GM12878 (cell line): Measurements from ENCODE around the gene PTGR1. TPM values are rescaled to one million over a fixed set of nuclear protein-coding genes. Genes with fewer than 3 reads are reported as not detected.

ENCODE experiments used
- ATAC-seq: fragments of 200-7000 bp; cut with Tn5 transposase; 3 replicates; pipeline ENCODE4 v1.9.1; 2020; ENCODE audit warnings: mild to moderate bottlenecking, moderate library complexity
- BruUV-seq: library from RNA; stranded (reverse); fragments of 400-500 nt; replicated peaks from 2 replicates; lab custom pipeline; 2021; lab: Mats Ljungman, UMichigan
- CTCF ChIA-PET: fragments of 300-600 bp; sonication (Branson Sonifier 250); formaldehyde crosslinking; extraction: SDS; loops from one replicate; lab custom pipeline; 2021; ENCODE audit warnings: inconsistent platforms; lab: Yijun Ruan, JAX
- POLR2A ChIA-PET: fragments of 350-600 bp; formaldehyde crosslinking; extraction: SDS; loops from one replicate; lab custom pipeline; 2021; ENCODE audit warnings: inconsistent platforms; lab: Charles Lee
- RAD21 ChIA-PET: fragments of 300-600 bp; sonication (Branson Sonifier 250); formaldehyde crosslinking; loops from one replicate; lab custom pipeline; 2023; ENCODE audit warnings: antibody characterized with exemption; ENCODE audit not compliant: unreplicated experiment; lab: Charles Lee
- SMC1A ChIA-PET: fragments of 300-600 bp; sonication (Branson Sonifier 250); formaldehyde crosslinking; loops from one replicate; lab custom pipeline; 2023; ENCODE audit not compliant: unreplicated experiment, uncharacterized antibody; lab: Charles Lee
- DNase-seq: peaks from one replicate; pipeline ENCODE4 v3.0.0-alpha.2; 2011; ENCODE audit warnings: low read depth, low spot score
- FAIRE-seq: peaks from 3 replicates; lab custom pipeline; 2011; peaks lifted over from hg19 to GRCh38; lab: Jason Lieb, UNC
- H2AFZ ChIP-seq: 2 replicates; pipeline ENCODE4 v1.6.0; 2011; ENCODE audit warnings: low read depth, low read length, control low read depth; ENCODE audit not compliant: control insufficient read depth
- H3K27ac ChIP-seq: 2 replicates; pipeline ENCODE4 v1.5.1; 2011; ENCODE audit warnings: control low read depth; ENCODE audit not compliant: control insufficient read depth, insufficient read depth
- H3K27me3 ChIP-seq, 2 experiments: replicated peaks in 1 of 2; 2 replicates each; pipeline versions ENCODE4 v1.6.0 to v1.6.1; 2011; ENCODE audit warnings: low read length in 1 of 2; ENCODE audit not compliant: control insufficient read depth in 2 of 2, insufficient read depth in 2 of 2
- H3K36me3 ChIP-seq, 2 experiments: 2 replicates each; pipeline ENCODE4 v1.5.1; 2011; ENCODE audit warnings: low read length in 1 of 2; ENCODE audit not compliant: control insufficient read depth in 2 of 2, insufficient read depth in 2 of 2
- H3K4me1 ChIP-seq: 2 replicates; pipeline ENCODE4 v1.6.1; 2011; ENCODE audit warnings: mild to moderate bottlenecking, low read length, moderate library complexity, mixed read lengths; ENCODE audit not compliant: control insufficient read depth, insufficient read depth
- H3K4me2 ChIP-seq: 2 replicates; pipeline ENCODE4 v1.6.0; 2011; ENCODE audit warnings: control low read depth; ENCODE audit not compliant: control insufficient read depth, insufficient read depth
- H3K4me3 ChIP-seq: fragments of 200-600 bp; sonication (generic); 2 replicates; pipeline ENCODE4 v1.5.1; 2016
- H3K79me2 ChIP-seq: 2 replicates; pipeline ENCODE4 v1.6.0; 2011; ENCODE audit warnings: low read length; ENCODE audit not compliant: control insufficient read depth, insufficient read depth
- H3K9ac ChIP-seq: 2 replicates; pipeline ENCODE4 v1.8.0; 2011; ENCODE audit warnings: low read length, control low read depth, mixed read lengths; ENCODE audit not compliant: control insufficient read depth, insufficient read depth
- H3K9me3 ChIP-seq: replicated peaks from 3 replicates; pipeline ENCODE4 v1.5.1; 2011; ENCODE audit warnings: mild to moderate bottlenecking, low read length; ENCODE audit not compliant: control insufficient read depth, insufficient read depth
- H4K20me1 ChIP-seq: 2 replicates; pipeline ENCODE4 v1.6.0; 2011; ENCODE audit not compliant: control insufficient read depth, insufficient read depth
- EGR1 ChIP-seq, 2 experiments: IDR thresholded peaks; 1 replicate in 1 of 2; 2 replicates in 1 of 2; pipeline ENCODE4 v1.6.1; 2011 to 2012; ENCODE audit warnings: low read depth in 2 of 2, low read length in 2 of 2, borderline replicate concordance in 1 of 2, mild to moderate bottlenecking in 1 of 2, moderate library complexity in 1 of 2
- FOXM1 ChIP-seq: IDR thresholded peaks from 2 replicates; pipeline ENCODE4 v1.6.1; 2012; ENCODE audit warnings: low read depth, mild to moderate bottlenecking, inconsistent platforms, low read length, moderate library complexity
- GABPA ChIP-seq: IDR thresholded peaks from 2 replicates; pipeline ENCODE4 v1.6.1; 2014; ENCODE audit warnings: antibody characterized with exemption, low read depth, mild to moderate bottlenecking, inconsistent platforms
- HSF1 ChIP-seq: fragments of 150-350 bp; IDR thresholded peaks from 2 replicates; pipeline ENCODE4 v1.6.1; 2014; ENCODE audit warnings: mild to moderate bottlenecking, low read depth, low read length
- IRF3 ChIP-seq: fragments of 450-650 bp; IDR thresholded peaks from 2 replicates; pipeline ENCODE4 v1.6.1; 2014; ENCODE audit warnings: mild to moderate bottlenecking
- POLR2AphosphoS2 ChIP-seq: IDR thresholded peaks from 2 replicates; pipeline ENCODE4 v1.6.1; 2011; ENCODE audit warnings: low read depth, mild to moderate bottlenecking, low read length, improper control_type of control experiment, moderate library complexity
- RB1 ChIP-seq: fragments of 450-650 bp; formaldehyde crosslinking; IDR thresholded peaks from 2 replicates; pipeline ENCODE4 v1.6.1; 2017; ENCODE audit warnings: mild to moderate bottlenecking, borderline replicate concordance
- SIX5 ChIP-seq: IDR thresholded peaks from 2 replicates; pipeline ENCODE4 v1.6.1; 2011; ENCODE audit warnings: mild to moderate bottlenecking, low read depth, low read length, moderate library complexity; ENCODE audit not compliant: severe bottlenecking
- TAF1 ChIP-seq: IDR thresholded peaks from 2 replicates; pipeline ENCODE4 v1.6.1; 2011; ENCODE audit warnings: mild to moderate bottlenecking, low read depth, low read length, borderline replicate concordance
- TBL1XR1 ChIP-seq: IDR thresholded peaks from 2 replicates; pipeline ENCODE4 v1.6.1; 2012; ENCODE audit warnings: low read depth, low read length, improper control_type of control experiment
- TCF3 ChIP-seq: IDR thresholded peaks from 2 replicates; pipeline ENCODE4 v1.6.1; 2012; ENCODE audit warnings: low read depth, mild to moderate bottlenecking, low read length, borderline replicate concordance; ENCODE audit not compliant: insufficient read depth
- ZBTB11 ChIP-seq: fragments of 450-650 bp; formaldehyde crosslinking; IDR thresholded peaks from 2 replicates; pipeline ENCODE4 v1.5.0; 2022; ENCODE audit warnings: mild to moderate bottlenecking, missing genetic modification characterization
- ZNF274 ChIP-seq: IDR thresholded peaks from one replicate; pipeline ENCODE4 v1.8.0; 2011; ENCODE audit not compliant: insufficient read length, insufficient read depth
- ZNF384 ChIP-seq: IDR thresholded peaks from 2 replicates; pipeline ENCODE4 v1.6.1; 2012; ENCODE audit warnings: low read depth, mild to moderate bottlenecking, low read length, improper control_type of control experiment, borderline replicate concordance
- ZNF592 ChIP-seq: fragments of 450-650 bp; IDR thresholded peaks from 2 replicates; pipeline ENCODE4 v1.6.1; 2017; ENCODE audit warnings: mild to moderate bottlenecking, moderate library complexity
- WGBS: methylation state at CpG from one replicate; pipeline ENCODE4 v1.1.6; 2016; ENCODE audit warnings: low lambda C conversion rate; ENCODE audit not compliant: insufficient replicate concordance, insufficient coverage; ENCODE audit errors: missing lambda C conversion rate; 5-methylcytosine and 5-hydroxymethylcytosine counted together
- in situ Hi-C: fragments of 300-500 bp; cut with MboI; formaldehyde crosslinking; loops from 9 replicates; pipeline ENCODE4 v1.14.3; 2018; ENCODE audit warnings: mixed read lengths
- intact Hi-C: fragments of 100-400 bp; cut with micrococcal nuclease; formaldehyde crosslinking; loops from one replicate; pipeline ENCODE4 v1.14.2; 2022; ENCODE audit not compliant: unreplicated experiment
- polyA plus RNA-seq, 11 experiments: library from polyadenylated mRNA; depleted of rRNA in 4 of 11; unstranded in 6 of 11; stranded (reverse) in 5 of 11; fragments of >200 nt; fragmentation: Nextera tagmentation in 4 of 11; fragmentation: Illumina TruSeq in 1 of 11; extraction: Ambion mirVana in 4 of 11; extraction: Trizol in 1 of 11; gene quantifications; 1 replicate in 1 of 11; 2 replicates in 10 of 11; pipeline versions ENCODE4 v1.2.1 to v1.2.3, GENCODE V29; 2011 to 2016; ENCODE audit warnings: inconsistent platforms in 2 of 11, missing spikeins in 2 of 11, low read depth in 1 of 11
- total RNA-seq, 4 experiments: library from RNA; depleted of rRNA in 3 of 4; stranded (reverse); fragments of >200 nt in 3 of 4; fragmentation: Illumina TruSeq in 1 of 4; extraction: Trizol in 1 of 4; gene quantifications; 2 replicates each; pipeline versions ENCODE4 v1.2.1 to v1.2.3, GENCODE V29; 2013 to 2021

PTGR1 gene
- total and polyA plus RNA-seq, 10 of the 15 experiments (the other 5 are each of a cell fraction or from before 2014, with no cell fraction given): 0.12 to 6.3 (median 2.8) TPM

GRCh38 chr9:111529787-111530186 is 69.7 kb downstream of the PTGR1 start:
- ChIA-PET SMC1A (no interaction called here), CTCF (no interaction called here), POLR2A (no interaction called here), RAD21 (no interaction called here)
- peaks cover 3% of the 10 kb centered on the region; the same call in 2 of the 3 replicates for H3K9me3 ChIP-seq
- no peaks in the 10 kb centered on the region for H3K79me2 ChIP-seq
- no peaks in the 10 kb centered on the region for H3K27me3 ChIP-seq
- H3K9ac ChIP-seq: no peak overlapping the region
- H3K4me2 ChIP-seq: no peak overlapping the region
- H2AFZ ChIP-seq: no peak overlapping the region
- in situ Hi-C loops (no loop called here), intact Hi-C loops (no loop called here)
- H4K20me1 ChIP-seq: no peaks in the 10 kb centered on the region
- FAIRE-seq (no peak), DNase-seq (no peak), ATAC-seq (no peak)
- 14% methylated on average over 2 of the region's 2 CpGs for WGBS
- H3K36me3 ChIP-seq: no peaks in the 10 kb centered on the region
- no peaks in the 10 kb centered on the region for H3K4me1 ChIP-seq
- no peak overlapping the region for H3K27ac ChIP-seq
- BruUV-seq: no TSS peak
- H3K4me3 ChIP-seq: no peak overlapping the region
- TF ChIP-seq ZNF384 (no peak), TAF1 (no peak), SIX5 (no peak), ZBTB11 (no peak), GABPA (no peak), RB1 (no peak), TCF3 (no peak), IRF3 (no peak), EGR1 (IDR thresholded peaks at IDR 0.05; ENCODE audit: borderline replicate concordance in 1 of 2, low read depth in 2 of 2, low read length in 2 of 2) (no peak), POLR2AphosphoS2 (no peak), ZNF274 (no peak), TBL1XR1 (no peak), ZNF592 (no peak), FOXM1 (no peak), HSF1 (no peak)
